ENCODE measurements around the gene KCNJ9. TPM values are rescaled to one million over a fixed set of nuclear protein-coding genes. Genes with fewer than 3 reads are reported as not detected.

KCNJ9 gene
- total RNA-seq, 1 donor from 2014 or later: 0.05 TPM

DNA sequence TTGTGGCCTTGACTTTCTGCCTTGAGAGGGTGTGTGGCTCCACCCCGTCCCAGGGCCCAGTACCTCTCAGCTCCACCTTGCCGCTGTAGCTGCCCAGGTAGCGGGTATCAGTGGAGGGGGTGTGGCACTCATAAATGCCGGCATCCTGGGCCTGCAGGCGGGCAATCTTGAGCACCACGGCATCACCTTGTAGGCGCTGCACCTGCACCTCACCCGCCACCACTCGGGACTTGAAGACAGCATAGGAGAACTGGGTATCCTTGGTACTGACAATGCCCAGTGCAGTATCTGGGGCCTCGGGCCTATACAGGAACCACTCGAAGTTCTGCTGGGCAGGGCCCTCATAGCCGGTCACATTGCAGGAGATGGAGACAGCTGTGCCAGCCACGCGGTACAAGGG is 13.5 kb downstream of the KCNJ9 start:
- peaks cover 32% of the 10 kb centered on the region for H3K36me3 ChIP-seq
- no peaks in the 10 kb centered on the region for H3K9me3 ChIP-seq (replicated peaks)
- no peak overlapping the region for H3K4me3 ChIP-seq
- DNase-seq: no peak
- no peak overlapping the region for H3K27ac ChIP-seq (replicated peaks)
- no peak for TF ChIP-seq CTCF (IDR thresholded peaks at IDR 0.05; ENCODE audit: borderline replicate concordance)
- intact Hi-C loops (cut with micrococcal nuclease): no loop called here
- peaks cover 32% of the 10 kb centered on the region for H3K4me1 ChIP-seq
- H3K27me3 ChIP-seq (ENCODE audit: low read depth): no peaks in the 10 kb centered on the region

DNA sequence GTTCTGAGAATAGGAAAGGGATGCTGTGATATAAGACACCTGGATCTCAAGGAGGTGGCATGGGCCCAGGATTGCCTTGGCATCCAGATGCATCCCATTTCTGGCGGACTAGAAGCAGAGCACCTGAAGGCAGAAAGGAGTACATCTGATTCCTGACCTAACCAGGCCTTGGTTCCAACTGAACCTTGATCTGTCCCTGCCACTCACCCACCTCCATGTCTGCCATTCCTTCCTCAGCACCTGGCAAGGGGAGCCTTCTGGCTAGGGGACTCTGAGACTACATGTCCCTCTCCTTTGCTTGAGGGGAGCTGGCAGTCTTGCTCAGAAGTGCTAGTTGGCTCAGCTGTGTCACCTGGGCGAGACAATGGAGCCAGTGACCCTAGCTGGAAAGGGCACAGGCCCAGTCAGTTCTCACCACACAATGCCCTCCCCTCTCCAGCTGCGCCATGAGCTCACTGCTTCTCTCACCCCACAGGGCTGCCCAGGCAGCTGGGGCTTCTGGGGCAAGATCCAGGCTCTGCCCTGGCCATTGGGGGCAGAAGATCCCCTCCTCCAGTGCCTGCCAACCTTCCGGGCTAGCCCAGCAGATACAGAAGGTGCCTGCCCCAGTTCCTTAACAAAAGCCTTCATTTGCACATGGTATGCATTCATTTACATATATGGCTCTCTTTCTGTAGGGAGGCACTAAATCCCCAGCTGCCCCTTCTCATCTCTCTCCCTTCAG is 14.2 kb downstream of the KCNJ9 start:
- no peak overlapping the region for H3K4me3 ChIP-seq
- intact Hi-C loops (cut with micrococcal nuclease): no loop called here

GRCh38 chr1:160096274-160097116 is 15.2 kb downstream of the KCNJ9 start:
- Histone ChIP-seq H3K36me3 (peaks cover 21% of the 10 kb centered on the region), H3K4me1 (peaks cover 40% of the 10 kb centered on the region), H3K27ac (replicated peaks) (peak overlapping the region; percentile 16), H3K4me3 (peak overlapping the region; percentile 78), H3K9me3 (replicated peaks) (no peaks in the 10 kb centered on the region), H3K27me3 (ENCODE audit: low read depth) (no peaks in the 10 kb centered on the region)
- intact Hi-C loops (cut with micrococcal nuclease): no loop called here
- no peak for TF ChIP-seq CTCF (IDR thresholded peaks at IDR 0.05; ENCODE audit: borderline replicate concordance)
- no peak for DNase-seq

More for the DNA sequence above, 14.2 kb downstream of the KCNJ9 start:
- Histone ChIP-seq H3K27me3 (ENCODE audit: low read depth) (no peaks in the 10 kb centered on the region), H3K9me3 (replicated peaks) (no peaks in the 10 kb centered on the region), H3K36me3 (peaks cover 28% of the 10 kb centered on the region), H3K4me1 (peaks cover 32% of the 10 kb centered on the region), H3K27ac (replicated peaks) (no peak overlapping the region)
- DNase-seq: no peak
- no peak for TF ChIP-seq CTCF (IDR thresholded peaks at IDR 0.05; ENCODE audit: borderline replicate concordance)

GRCh38 chr1:160097151-160097910 is 16.0 kb downstream of the KCNJ9 start:
- intact Hi-C loops (cut with micrococcal nuclease): no loop called here
- H3K9me3 ChIP-seq (replicated peaks): no peaks in the 10 kb centered on the region
- no peak for TF ChIP-seq CTCF (IDR thresholded peaks at IDR 0.05; ENCODE audit: borderline replicate concordance)
- H3K36me3 ChIP-seq: peaks cover 15% of the 10 kb centered on the region
- H3K4me1 ChIP-seq: peaks cover 49% of the 10 kb centered on the region
- DNase-seq: no peak
- peak overlapping the region; percentile 78 for H3K4me3 ChIP-seq
- no peaks in the 10 kb centered on the region for H3K27me3 ChIP-seq (ENCODE audit: low read depth)
- H3K27ac ChIP-seq (replicated peaks): peak overlapping the region; percentile 95
